ENCODE data around the gene TSKU.
A peak's percentile ranks its signal among the peaks of the same experiment; 100 is the strongest.
"Not testable (repeated sequence)": the region's sequence is repeated elsewhere in the genome, so short reads cannot be mapped to it uniquely, and the experiment has no call there.

The TSKU gene

DNA sequence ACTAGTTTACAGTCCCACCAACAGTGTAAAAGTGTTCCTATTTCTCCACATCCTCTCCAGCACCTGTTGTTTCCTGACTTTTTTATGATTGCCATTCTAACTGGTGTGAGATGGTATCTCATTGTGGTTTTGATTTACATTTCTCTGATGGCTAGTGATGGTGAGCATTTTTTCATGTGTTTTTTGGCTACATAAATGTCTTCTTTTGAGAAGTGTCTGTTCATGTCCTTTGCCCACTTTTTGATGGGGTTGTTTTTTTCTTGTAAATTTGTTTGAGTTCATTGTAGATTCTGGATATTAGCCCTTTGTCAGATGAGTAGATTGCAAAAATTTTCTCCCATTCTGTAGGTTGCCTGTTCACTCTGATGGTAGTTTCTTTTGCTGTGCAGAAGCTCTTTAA is 43.8 kb downstream of the TSKU start:
- DNase-seq, result not testable (repeated sequence)

DNA sequence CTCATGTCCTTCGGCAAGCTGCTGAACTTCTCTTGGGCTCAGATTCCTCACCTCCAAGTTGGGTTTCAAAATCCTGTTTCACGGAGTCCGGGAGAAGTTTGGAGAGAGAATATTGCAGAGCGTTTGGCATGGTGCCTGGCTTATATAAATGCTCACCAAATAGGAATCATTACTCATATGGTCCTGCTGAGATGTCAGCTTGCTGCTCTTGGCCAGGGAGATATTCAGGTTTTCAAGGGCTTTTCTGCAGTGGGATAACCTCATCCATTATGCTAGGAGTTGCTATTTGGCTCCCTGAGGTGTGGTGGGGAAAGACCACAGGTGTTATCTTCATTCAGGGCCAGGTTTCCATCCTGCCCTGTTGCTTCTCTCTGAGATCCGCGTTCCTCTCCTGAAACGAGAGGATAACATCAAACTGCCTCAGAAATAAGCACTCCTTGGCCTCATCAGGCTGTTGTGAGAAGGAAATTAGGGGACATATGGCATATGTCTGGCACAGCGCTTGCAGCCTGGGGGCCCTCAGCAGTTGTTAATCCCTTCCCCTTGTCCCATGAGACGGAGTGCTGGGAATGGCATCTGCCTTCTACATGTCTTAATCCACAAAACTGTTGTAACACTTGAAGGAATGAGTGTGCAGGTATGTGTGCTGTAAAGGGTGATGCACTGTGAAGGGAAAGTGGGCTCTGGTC is 47.6 kb downstream of the TSKU start:
- no peak for DNase-seq

DNA sequence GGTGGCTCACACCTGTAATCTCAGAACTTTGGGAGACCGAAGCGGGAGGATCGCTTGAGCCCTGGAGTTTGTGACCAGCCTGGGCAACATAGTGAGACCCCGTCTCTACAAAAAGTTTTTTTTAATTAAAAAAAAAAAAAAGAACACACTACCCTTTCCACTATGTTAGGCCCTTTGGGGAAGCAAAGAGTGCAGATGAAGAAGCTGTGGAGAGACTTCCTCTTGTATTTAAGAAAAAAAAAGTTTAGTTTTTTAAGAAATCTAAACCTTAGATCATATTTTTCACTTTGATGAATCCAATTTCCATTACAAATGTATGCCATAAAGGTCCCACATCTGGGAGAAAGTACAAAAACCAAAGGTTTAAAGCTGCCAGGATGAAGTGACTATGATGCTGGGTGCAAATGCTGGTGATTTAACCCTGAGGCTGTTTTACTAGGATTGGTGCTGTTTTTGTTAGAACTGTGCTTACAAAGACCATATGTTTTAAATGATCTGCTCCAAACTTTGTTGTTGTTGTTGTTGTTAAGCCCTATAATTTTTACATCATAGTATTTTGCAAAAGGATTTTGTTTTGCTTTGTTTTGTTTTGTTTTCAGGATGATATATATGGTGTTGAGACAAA is 48.6 kb downstream of the TSKU start:
- no peak for DNase-seq

DNA sequence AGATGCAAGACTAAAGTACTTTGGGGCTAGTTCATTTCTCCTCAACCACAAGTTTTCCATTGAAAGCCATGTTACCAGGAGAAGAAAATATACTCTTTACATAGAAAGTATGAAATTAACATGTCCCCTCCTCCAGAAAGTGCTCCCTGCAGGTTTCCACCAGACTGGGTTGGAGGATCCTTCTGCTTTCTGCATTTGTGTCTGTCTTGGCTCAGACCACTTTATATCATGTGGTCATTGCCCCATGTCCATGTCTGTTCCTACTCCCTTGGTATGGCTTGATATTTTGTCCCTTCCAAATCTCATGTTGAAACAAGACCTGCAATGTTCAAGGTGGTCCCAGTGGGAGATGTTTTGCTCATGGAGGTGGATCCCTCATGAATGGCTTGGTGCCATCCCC is 49.2 kb downstream of the TSKU start:
- no peak for DNase-seq

DNA sequence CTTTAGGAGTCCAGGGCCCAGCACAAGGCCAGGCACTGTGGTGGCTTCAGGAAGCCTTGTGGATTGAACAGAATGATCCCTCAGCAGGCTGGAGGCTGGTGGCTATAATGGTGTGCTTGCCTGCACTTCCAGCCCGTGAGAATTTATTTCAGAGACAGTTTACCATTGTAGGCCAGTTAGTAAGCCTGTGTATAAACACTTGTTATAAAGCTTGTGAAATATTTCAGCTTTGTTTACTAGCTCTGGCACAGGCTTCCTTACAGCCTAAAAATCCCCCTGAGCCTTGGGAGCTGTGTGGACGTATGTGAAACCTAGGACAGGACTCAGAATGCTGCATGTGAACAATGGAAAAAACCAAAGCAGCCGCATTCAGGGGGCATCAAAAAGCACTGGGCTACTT is 51.0 kb downstream of the TSKU start:
- DNase-seq, result no peak

DNA sequence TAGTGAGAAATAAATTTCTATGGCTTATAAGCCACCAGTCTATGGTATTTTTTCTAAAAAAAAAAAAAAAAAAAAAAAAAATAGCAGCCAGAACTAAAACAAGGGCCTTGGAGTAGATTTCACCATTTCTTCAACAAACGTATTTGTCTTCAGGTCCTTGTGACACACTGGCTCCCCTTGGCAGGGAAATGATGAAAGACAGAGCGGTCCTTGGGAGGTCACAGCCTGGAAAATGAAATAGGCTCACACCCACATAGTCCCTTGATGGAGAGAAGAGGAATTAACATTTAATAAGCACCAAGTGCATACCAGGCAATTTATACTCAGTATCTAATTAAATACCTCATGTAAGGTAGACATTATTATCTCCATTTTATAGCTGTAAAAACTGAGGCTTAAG is 51.9 kb downstream of the TSKU start:
- DNase-seq, result no peak

DNA sequence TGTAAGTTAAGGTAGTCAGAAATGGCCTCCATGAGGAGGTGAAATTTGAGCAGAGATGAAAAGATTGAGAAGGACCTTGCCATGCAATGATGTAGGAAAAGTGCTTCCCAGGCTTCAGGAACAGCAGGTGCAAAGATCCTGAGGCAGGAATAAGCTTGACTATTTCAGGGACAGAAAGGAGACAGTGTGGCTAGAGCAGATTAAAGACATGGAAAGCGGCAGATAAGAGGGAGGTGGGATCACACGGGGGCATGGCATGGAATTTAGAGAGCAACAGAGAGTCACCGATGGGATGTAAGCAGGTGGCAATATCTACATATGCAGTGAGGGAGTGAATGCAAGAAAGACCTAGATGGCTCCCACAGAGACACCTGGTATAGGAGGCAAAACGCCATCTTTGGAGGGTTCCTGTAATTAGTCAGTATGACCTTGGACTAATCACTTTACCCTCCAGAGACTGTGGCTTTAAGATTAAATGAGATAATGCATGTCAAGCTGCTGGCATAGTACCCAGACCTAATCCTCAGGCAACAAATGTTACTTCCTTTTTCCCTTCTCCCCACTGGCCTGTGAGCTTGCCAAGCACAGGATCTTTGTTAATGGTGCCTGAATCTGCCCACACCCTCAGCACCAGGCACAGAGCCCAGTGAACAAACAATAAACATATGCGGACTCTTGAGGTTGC is 52.9 kb downstream of the TSKU start:
- peak; percentile 90 for DNase-seq

DNA sequence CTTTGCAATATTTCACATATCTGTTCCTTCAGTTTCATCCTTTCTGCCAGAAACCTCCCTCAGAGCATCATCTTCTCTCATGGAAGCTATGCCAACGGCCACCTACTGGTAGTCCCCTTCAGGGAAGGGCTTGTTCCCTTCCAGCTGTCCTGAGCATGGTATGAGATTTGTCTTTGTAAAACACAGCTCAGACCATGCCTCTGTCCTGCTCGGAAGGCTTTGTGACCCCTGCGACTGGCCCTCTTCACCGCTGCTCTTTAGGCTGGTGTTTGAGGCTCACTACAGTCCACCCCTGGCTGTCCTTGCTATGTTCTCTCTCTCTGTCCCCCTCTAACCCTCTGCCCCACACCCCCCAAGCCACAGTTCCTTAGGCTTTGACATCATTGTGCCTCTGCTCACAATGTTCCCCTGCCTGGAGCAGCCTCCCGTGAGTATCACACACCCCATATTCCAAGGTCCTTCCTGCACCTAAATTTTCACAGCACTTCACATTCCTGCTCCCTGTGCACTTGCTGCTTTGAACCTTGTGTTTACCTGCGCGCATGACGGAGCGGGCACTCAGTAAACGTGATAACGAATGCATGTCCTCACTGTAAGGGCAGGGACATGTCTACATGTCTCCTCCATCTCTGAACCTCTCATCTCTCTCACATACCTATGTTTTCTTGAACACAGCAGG is 53.6 kb downstream of the TSKU start:
- no peak for DNase-seq

DNA sequence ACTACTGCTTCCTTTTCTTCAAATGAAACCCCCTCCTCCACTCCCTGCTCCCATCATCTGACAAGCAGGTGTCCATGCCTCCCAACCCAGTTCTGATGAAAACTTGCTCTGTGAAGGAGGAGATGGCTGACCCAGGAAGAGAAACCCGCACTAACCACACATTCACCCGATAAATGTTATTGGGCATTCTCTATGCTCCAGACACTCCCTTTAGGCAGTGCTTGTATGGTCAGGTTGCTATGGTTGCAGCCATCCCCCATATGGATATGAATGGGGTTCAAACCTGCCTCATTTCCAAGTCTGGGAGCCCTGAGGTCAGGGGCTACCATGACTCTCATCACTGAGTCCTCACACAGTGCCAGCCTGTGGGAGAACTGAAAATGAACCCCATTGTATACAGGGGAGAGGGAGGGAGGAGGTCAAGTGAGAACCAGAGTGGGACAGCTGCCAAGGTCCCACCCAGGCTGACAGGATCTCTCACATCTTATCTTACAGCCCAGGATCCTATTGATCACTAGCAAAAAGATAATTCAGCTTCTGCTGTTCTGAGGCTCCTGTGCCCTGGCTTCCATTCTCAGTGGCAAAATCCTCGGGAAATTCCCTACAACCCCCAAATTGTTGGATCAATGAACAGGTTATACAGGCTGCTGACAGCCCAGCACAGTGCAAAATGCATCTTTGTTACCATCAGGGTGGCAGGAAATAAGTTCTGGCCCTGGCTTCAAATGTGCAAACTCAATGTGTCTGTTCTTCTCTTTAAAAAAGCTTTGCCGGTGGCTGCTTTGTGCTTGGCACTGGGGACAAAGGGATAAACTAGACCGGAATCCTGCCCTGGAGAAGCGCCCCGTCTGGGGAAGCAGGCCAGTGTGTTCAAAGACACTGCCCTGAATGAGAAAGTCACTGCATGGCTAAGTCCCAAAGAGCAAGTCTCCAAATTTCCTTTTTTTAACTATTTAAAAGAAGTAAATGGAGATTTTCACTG is 54.8 kb downstream of the TSKU start:
- peak; percentile 58 for DNase-seq

DNA sequence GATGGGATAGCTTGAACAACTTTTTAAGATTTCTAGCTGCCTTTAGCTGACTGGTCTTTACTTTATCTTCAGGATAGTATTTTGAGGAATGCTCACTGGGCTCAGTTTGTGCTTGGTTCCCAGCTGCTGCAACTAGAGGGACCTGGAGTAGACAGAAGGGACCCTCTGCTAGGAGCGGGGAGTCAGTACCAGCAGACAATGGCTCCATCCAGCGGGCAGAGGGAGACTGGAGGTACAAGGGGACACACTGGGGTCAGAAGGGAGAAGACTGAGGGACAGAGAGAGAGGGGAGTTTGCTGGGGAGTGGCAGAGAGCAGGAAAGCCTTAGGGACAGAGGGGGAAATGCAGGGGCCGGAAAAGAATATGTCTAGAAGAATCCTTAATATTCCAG is 55.5 kb downstream of the TSKU start:
- peak; percentile 32 for DNase-seq

DNA sequence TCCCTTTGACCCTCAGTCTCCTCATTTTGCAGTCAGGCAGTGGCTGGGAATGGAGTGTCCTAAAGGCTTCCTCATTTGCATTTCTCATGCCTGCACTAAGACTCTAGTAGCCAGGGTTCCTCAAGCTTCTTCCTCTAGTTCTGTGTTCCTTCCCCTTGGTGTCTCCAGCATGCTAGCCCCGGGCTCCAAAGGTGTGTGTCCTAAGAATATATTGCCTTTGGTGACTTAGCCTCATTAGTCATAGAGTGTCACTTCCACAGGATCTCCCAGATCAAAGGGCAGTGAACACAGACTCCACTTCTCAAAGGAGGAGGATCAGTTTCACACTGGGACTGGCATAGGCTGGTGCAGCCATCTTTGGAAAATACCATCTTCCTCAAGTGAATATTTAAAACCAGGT is 56.2 kb downstream of the TSKU start:
- DNase-seq, result no peak

DNA sequence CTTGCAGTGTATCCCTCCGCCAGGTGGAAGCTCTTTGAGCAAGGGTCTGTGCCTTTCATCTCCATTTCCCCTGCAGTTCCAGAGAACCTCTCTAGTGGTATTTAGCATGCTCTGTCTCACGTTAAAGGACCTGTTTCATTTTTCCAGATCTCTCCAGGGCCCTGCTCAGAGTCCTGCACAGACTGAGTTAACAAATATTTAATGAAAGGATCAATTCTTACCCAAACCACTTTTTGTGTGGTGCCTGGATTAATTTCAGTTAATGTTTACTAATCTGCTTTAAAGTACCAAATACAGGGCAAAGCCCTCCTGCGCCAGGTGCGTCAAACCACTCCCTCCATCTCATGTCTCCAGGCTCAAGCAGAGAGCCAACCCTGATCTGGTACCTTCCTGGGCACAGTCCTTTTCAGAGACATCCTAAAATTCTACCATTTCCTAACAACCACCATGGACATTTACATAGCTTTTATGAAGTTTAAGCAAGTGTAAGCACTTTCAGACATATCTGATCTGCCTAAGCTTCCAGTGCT is 58.8 kb downstream of the TSKU start:
- no peak for DNase-seq

DNA sequence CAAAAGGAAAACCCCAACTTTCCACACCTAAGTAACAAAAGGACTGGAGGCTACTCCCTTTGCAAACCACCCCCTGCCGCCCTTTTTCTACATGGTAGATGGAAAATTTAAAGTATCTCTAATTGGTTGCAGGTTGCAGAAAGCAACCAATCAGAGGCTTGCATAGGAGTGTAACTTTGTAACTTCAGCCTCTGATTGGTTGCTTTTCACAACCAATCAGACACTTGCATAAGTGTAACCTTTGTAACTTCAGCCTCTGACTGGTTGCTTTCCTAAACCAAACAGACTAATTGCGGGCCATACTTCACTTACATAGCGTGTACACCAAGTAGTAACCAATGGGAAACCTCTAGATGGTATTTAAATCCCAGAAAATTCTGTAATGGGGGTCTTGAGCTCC is 60.8 kb downstream of the TSKU start:
- no peak for DNase-seq

DNA sequence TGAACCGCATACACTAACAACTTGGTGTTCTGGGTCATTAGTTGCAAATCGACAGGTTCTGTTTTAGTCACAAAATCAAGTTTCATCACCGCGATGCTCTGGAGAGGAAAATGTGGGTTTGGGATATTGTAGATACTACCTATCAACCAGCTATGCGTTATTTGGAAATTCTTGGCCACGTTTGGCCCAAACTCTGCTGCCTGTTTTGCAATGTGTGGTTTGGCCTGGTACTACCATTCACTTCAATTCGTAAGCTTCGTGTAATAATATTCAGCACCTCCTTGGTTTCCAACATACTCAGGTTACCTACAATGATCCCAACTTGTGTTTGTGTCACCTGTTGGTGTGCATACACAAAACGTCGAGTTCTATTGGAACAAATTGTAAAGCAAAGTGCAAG is 61.4 kb downstream of the TSKU start:
- no peak for DNase-seq

DNA sequence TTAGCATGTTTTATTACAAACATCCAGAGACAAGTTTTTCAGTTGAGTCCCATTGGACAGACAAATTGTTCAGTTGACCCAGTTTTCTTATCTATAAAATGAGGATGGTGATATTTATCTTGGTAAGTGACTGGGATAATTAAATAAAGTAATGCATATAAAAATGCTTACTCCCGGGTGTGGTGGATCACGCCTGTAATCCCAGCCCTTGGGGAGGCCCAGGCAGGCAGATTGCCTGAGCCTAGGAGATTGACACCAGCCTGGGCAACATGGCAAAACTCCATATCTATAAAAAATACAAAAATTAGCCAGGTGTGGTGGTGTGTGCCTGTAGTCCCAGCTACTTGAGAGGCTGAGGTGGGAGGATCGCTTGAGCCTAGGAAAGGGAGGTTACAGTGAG is 61.9 kb downstream of the TSKU start:
- DNase-seq, result no peak

DNA sequence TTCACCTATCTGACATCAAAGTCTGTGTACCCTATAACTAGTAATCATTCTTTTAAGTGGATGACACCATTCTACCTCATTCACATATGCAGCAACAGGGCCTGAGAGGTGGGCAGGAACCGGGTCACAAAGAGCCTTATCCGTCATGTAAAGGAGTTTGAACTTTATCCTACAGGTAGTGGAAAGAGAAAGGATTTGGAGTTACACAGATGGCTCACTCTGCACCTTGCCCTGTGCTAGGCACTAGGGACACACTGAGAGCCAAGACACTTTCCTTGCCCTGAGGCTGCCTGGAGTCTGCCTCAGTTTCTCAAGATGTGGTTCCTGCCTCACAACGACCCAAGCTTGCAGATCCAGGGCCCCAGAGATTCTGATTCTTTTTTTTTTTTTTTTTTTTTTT is 63.3 kb downstream of the TSKU start:
- no peak for DNase-seq
